Measurements from ENCODE around the gene PHC3. TPM values are rescaled to one million over a fixed set of nuclear protein-coding genes. Genes with fewer than 3 reads are reported as not detected.
"Not testable (repeated sequence)": the region's sequence is repeated elsewhere in the genome, so short reads cannot be mapped to it uniquely, and the experiment has no call there.

The PHC3 gene
- total RNA-seq, 1 donor from 2014 or later: 30.0 TPM

DNA sequence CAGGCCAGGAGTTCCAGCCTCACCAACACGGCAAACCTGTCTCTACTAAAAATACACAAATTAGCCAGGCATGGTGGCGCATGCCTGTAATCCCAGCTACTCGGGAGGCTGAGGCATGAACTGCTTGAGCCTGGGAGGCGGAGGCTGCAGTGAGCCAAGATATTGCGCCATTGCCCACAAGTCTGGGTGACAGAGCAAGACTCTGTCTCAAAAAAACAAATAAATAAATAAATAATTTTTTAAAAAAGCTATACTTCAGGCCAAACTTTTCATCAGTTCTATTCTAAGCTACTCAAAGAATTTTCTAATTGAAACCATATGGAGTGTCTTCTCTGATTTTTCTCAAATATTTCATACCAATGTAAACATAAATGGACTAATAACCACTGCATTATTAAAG lies 43.5 kb downstream of the PHC3 start:
- no peak for DNase-seq (ENCODE audit: low read depth)

- DNase-seq (ENCODE audit: low read depth): peak; percentile 21
These were observed 49.2 kb downstream of the PHC3 start for GRCh38 chr3:170132335-170132734.

- DNase-seq (ENCODE audit: low read depth): no peak
These were observed 51.0 kb downstream of the PHC3 start for GRCh38 chr3:170130532-170130931.

GRCh38 chr3:170128977-170129431 lies 52.5 kb downstream of the PHC3 start:
- peak; percentile 50 for DNase-seq (ENCODE audit: low read depth)

- DNase-seq (ENCODE audit: low read depth): peak; percentile 90
These were observed 53.1 kb downstream of the PHC3 start for GRCh38 chr3:170128259-170128976.

DNA sequence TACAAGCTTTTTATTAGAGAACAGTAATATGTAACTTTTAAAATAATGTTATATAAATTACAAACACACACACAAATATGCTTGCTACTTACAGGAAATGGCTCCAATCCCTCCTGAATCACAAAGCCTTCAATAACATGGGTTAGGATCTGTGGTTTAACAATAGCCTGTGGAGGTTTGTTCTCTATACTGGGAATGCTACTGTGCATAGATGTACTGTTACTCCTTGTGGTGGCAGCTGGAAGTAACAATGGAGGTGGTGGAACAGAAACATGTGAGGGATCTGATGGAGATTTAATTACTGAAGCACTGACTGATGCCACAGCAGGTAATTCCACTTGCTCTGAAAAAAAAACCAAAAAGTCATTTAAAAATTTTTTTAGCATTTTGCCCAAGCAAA lies 64.4 kb downstream of the PHC3 start:
- peak; percentile 13 for DNase-seq (ENCODE audit: low read depth)

DNA sequence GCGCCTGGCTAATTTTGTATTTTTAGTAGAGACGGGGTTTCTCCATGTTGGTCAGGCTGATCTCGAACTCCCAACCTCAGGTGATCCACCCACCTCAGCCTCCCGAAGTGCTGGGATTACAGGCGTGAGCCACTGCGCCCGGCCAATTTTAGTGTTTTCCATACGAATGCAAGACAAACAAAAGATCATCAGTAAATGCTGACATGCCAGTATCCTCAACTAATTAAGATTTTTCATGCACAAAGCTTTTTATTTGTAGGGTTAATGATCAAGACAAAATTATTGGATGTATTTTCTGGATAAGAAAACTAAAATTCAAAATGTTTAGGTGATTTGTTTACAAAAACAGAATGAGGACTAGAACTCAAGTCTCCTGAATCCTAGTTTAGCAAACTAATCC lies 67.4 kb downstream of the PHC3 start:
- DNase-seq (ENCODE audit: low read depth): not testable (repeated sequence)

DNA sequence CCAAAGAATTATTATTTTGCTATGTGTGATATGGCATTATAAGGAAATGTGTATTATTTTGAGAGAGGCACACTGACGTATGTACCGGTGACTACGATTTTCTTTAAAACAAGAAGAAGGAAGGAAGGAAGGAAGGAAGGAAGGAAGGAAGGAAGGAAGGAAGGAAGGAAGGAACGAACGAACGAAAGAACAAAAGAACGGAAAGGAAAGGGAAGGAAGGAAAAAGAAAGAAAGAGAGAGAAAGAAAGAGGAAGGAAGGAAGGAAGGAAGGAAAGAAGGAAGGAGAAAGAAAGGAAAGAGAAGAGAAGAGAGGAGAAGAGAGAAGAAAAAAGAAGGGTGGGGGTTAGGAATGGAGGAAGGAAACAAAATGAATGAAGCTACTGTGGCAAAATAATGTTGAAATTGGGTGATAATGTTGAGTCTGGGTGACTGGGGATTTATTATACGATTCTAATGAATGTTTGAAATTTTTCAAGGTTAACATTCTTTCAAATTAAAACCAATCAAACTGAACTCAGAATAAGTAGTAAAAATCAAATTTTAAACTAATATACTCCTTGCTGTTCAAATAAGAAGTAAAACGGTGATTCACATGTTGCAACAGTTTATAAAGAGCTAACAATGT lies 70.3 kb downstream of the PHC3 start:
- DNase-seq (ENCODE audit: low read depth): no peak

GRCh38 chr3:170109579-170110293 lies 71.8 kb downstream of the PHC3 start:
- no peak for DNase-seq (ENCODE audit: low read depth)

- DNase-seq (ENCODE audit: low read depth): no peak
These were observed 72.6 kb downstream of the PHC3 start for GRCh38 chr3:170108955-170109354.

DNA sequence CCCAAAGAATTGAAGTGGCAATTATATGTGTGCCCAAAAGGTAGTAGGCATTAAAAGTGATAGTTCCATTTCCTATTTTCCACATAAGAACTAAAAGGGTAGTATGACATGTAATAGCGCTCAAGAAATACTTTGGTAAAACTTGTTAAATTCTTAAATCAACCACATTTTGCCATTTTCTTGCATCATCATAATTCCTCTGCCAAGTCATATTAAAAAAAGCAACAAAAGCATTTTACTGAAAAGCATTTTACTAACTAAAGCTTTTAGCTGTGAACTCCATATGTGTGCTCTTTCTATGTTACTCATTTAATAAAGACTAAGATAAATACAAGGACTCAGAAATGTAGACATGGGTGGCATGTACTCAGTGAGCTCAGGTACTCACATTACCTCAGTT lies 73.6 kb downstream of the PHC3 start:
- peak; percentile 11 for DNase-seq (ENCODE audit: low read depth)

DNA sequence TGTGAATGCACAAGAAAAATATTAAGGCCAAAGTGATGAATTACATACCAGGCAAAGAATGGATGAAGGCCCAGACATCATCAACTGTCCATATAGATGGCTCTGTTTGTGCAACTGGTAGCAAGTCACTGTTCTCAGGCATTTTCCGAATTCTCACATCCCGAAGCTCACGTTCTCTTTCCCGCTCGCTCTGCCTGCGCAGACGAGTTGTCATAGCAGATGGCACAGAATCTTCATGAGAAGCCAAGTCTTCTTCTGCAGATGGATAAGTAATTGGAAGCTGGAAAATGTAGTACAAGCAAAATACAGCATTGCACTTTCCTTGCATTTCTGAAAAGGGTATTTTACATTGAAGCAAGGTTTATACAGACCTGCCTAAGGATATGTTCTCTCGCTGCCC lies 79.1 kb downstream of the PHC3 start:
- no peak for DNase-seq (ENCODE audit: low read depth)

- no peak for DNase-seq (ENCODE audit: low read depth)
These were observed 80.6 kb downstream of the PHC3 start for GRCh38 chr3:170100944-170101343.

DNA sequence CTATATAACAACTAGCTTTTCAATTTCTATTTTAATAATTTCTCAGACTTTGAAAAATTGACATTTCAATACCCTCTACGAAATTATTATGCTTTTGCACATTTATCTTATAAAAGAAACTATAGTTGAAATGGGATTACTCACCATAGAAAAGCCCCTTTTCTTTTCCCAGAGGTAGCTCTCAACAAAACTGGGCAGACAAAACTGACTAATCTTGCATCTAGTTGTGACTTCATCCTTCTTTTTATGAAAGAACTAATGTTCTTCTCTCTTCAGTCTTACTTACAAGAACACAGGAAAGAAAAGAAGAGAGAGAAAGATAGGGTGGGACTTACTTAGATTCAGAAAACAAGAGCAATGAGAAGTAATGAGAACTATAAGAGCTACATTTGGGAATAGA lies 82.8 kb downstream of the PHC3 start:
- no peak for DNase-seq (ENCODE audit: low read depth)

GRCh38 chr3:170096342-170096741 lies 85.2 kb downstream of the PHC3 start:
- DNase-seq (ENCODE audit: low read depth): no peak

DNA sequence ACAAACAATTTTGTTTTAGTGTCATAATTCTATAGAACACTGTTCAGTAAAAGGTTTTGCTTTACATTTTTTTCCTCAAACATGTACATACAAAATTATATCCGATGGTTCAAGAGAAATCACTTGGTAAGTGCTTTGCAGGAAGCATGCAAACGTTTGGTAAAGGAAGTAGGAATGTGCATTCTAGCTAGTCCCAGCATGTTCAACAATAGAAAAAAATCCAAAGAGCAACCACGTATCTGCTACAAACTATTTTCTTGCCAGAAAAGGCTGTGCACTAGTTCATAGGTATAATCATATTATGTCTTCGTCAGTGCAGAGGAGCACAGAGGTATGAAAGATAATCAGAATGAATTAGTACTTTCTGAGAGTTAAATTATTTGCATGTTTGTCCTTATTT lies 85.8 kb downstream of the PHC3 start:
- no peak for DNase-seq (ENCODE audit: low read depth)

- DNase-seq (ENCODE audit: low read depth): no peak
These were observed 88.6 kb downstream of the PHC3 start for GRCh38 chr3:170092907-170093306.

GRCh38 chr3:170090601-170090981 lies 90.9 kb downstream of the PHC3 start:
- peak; percentile 32 for DNase-seq (ENCODE audit: low read depth)

GRCh38 chr3:170089862-170090600 lies 91.5 kb downstream of the PHC3 start:
- DNase-seq (ENCODE audit: low read depth): no peak

GRCh38 chr3:170085396-170085795 lies 96.1 kb downstream of the PHC3 start:
- no peak for DNase-seq (ENCODE audit: low read depth)

GRCh38 chr3:170083343-170083742 lies 98.2 kb downstream of the PHC3 start:
- DNase-seq (ENCODE audit: low read depth): no peak

Measured in myocyte (in vitro differentiated cells).